GM19438 (cell line): ENCODE data around the gene PRKCA.

Experiments used
- ATAC-seq: cut with Tn5 transposase; IDR thresholded peaks from one replicate; pipeline ENCODE4 v1.9.1; 2021; ENCODE audit warnings: low read depth; ENCODE audit not compliant: unreplicated experiment

The PRKCA gene

GRCh38 chr17:66632731-66633130, 330.3 kb downstream of the PRKCA start:
- ATAC-seq = no peak

- ATAC-seq = no peak
These were observed 331.0 kb downstream of the PRKCA start for GRCh38 chr17:66633317-66633965.

GRCh38 chr17:66634193-66634592, 331.8 kb downstream of the PRKCA start:
- ATAC-seq = no peak

- no peak for ATAC-seq
These were observed 333.1 kb downstream of the PRKCA start for GRCh38 chr17:66635386-66636045.

- ATAC-seq = no peak
These were observed 333.7 kb downstream of the PRKCA start for GRCh38 chr17:66636111-66636510.

GRCh38 chr17:66637491-66637890, 335.1 kb downstream of the PRKCA start:
- no peak for ATAC-seq

GRCh38 chr17:66638707-66639479, 336.5 kb downstream of the PRKCA start:
- no peak for ATAC-seq

GRCh38 chr17:66643815-66644710, 341.6 kb downstream of the PRKCA start:
- ATAC-seq = no peak

- ATAC-seq = no peak
These were observed 342.8 kb downstream of the PRKCA start for GRCh38 chr17:66645259-66645658.

GRCh38 chr17:66647391-66647983, 345.1 kb downstream of the PRKCA start:
- ATAC-seq = no peak

GRCh38 chr17:66649818-66650543, 347.6 kb downstream of the PRKCA start:
- ATAC-seq = no peak

GRCh38 chr17:66650544-66650877, 348.1 kb downstream of the PRKCA start:
- ATAC-seq = no peak

GRCh38 chr17:66652840-66653507, 350.6 kb downstream of the PRKCA start:
- no peak for ATAC-seq

- ATAC-seq = no peak
These were observed 351.8 kb downstream of the PRKCA start for GRCh38 chr17:66654106-66654740.

- no peak for ATAC-seq
These were observed 352.4 kb downstream of the PRKCA start for GRCh38 chr17:66654764-66655163.

GRCh38 chr17:66655461-66655860, 353.0 kb downstream of the PRKCA start:
- ATAC-seq = no peak

- ATAC-seq = no peak
These were observed 353.4 kb downstream of the PRKCA start for GRCh38 chr17:66655861-66656260.

GRCh38 chr17:66661411-66662256, 359.2 kb downstream of the PRKCA start:
- ATAC-seq = no peak
